Measurements from ENCODE around the gene RSBN1L. TPM values are rescaled to one million over a fixed set of nuclear protein-coding genes. Genes with fewer than 3 reads are reported as not detected.

The RSBN1L gene
- polyA plus RNA-seq, 2 of the 4 experiments (the other 2 are of a cell fraction): 11.1 to 13.0 TPM

GRCh38 chr7:77679608-77680007 is 16.7 kb upstream of the RSBN1L start:
- ChIA-PET CTCF (interaction anchor here (0.8 to 1.5 kb wide), 2 partner anchors 16 to 80 kb away, joined by 3 to 4 read pairs; no protein-coding TSS in a partner anchor), POLR2A (interaction anchor here (0.6 kb wide), 1 partner anchor 20 kb away, joined by 3 read pairs; no protein-coding TSS in a partner anchor)
- TF ChIP-seq MAX (IDR thresholded peaks at IDR 0.05) (no peak), CHD4 (IDR thresholded peaks at IDR 0.05; ENCODE audit: borderline replicate concordance) (no peak), CTCF (IDR thresholded peaks at IDR 0.05) (no peak), CHD2 (IDR thresholded peaks at IDR 0.05; ENCODE audit: low read length, partially characterized antibody) (no peak), HMGXB4 (CRISPR knock-in tag; IDR thresholded peaks at IDR 0.05; ENCODE audit: borderline replicate concordance) (no peak), RAD21 (conservative IDR thresholded peaks at IDR 0.05 in 1 of 2, IDR thresholded peaks at IDR 0.05 in 1 of 2) (no peak), ELK1 (IDR thresholded peaks at IDR 0.05; ENCODE audit: low read depth, low read length) (no peak), ATOH8 (CRISPR knock-in tag; IDR thresholded peaks at IDR 0.05; ENCODE audit: low read depth) (no peak), PBX3 (IDR thresholded peaks at IDR 0.05) (no peak), MAZ (IDR thresholded peaks at IDR 0.05; ENCODE audit: borderline replicate concordance, low read depth, low read length) (no peak)
- no peak overlapping the region for H3K27ac ChIP-seq
- ATAC-seq (no peak), DNase-seq (ENCODE audit: low read depth in 1 of 2, low spot score in 1 of 2) (no peak), FAIRE-seq (no peak)
- no peaks in the 10 kb centered on the region for H3K9me3 ChIP-seq
- no peak overlapping the region for H3K4me3 ChIP-seq
- H3K4me1 ChIP-seq: peaks cover 7% of the 10 kb centered on the region
- no peak overlapping the region for H3K4me2 ChIP-seq

GRCh38 chr7:77680266-77680665 is 16.0 kb upstream of the RSBN1L start:
- POLR2A ChIA-PET: interaction anchor here (1.1 kb wide), 1 partner anchor 16 kb away, joined by 3 read pairs; the partner anchor contains the start of gene RSBN1L
- TF ChIP-seq TFCP2L1 (CRISPR knock-in tag; IDR thresholded peaks at IDR 0.05) (no peak), SREBF2 (IDR thresholded peaks at IDR 0.05) (no peak), POLR2AphosphoS2 (conservative IDR thresholded peaks at IDR 0.05; ENCODE audit: low read length) (no peak), POLR2A (IDR thresholded peaks at IDR 0.05; ENCODE audit: low read length) (no peak), JUNB (IDR thresholded peaks at IDR 0.05) (no peak), BHLHE40 (IDR thresholded peaks at IDR 0.05; ENCODE audit: low read depth, low read length) (no peak), E2F6 (IDR thresholded peaks at IDR 0.05; ENCODE audit: borderline replicate concordance, low read depth) (no peak), CTCF (IDR thresholded peaks at IDR 0.05) (no peak), ZC3H11A (IDR thresholded peaks at IDR 0.05) (no peak)
- no peaks in the 10 kb centered on the region for H3K9me3 ChIP-seq
- no peak overlapping the region for H3K27ac ChIP-seq
- no peak overlapping the region for H3K4me3 ChIP-seq
- DNase-seq (ENCODE audit: low read depth in 1 of 2, low spot score in 1 of 2) (no peak), ATAC-seq (no peak), FAIRE-seq (no peak)
- CTCF ChIA-PET: interaction anchor here (1.3 kb wide), 1 partner anchor 16 kb away, joined by 3 read pairs; no protein-coding TSS in a partner anchor
- peaks cover under 1% of the 10 kb centered on the region; the same call in 2 of the 3 replicates for H3K4me1 ChIP-seq
- no peak overlapping the region for H3K4me2 ChIP-seq
- 90% methylated on average over 7 of the region's 7 CpGs for WGBS (ENCODE audit: missing lambda C conversion rate)
